NCI-H1694 (cell line): ENCODE data around the gene EIF2S3B.

Source experiments
- DNase-seq: peaks from one replicate; lab custom pipeline; 2025; lab: John Stamatoyannopoulos, UW

The EIF2S3B gene

DNA sequence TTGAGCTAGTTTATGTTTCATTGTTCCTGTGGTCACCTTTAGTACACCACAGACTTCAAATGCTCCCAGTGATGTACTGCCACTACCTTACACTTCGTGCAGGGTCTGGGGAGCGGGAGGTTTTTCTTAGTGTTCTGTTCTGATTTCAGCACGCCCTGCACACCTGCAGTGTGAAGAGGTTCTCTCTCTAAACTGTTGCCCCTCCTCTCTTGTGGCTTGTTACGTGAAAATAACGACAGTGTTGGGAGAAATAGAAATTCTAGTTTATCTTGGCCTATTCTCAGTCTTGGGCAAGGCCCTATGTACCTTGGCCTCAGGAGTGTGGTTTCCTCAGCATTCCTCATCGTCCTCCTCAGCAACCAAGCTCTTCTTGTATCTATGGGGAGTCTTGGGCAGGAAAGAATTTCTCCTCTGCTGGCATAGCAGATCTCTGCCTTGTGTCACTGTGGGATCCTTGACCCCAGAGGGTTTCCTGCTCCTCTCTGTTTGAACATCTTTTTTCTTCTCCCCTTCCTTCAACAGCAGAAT lies 48.6 kb downstream of the EIF2S3B start:
- DNase-seq: no peak

DNA sequence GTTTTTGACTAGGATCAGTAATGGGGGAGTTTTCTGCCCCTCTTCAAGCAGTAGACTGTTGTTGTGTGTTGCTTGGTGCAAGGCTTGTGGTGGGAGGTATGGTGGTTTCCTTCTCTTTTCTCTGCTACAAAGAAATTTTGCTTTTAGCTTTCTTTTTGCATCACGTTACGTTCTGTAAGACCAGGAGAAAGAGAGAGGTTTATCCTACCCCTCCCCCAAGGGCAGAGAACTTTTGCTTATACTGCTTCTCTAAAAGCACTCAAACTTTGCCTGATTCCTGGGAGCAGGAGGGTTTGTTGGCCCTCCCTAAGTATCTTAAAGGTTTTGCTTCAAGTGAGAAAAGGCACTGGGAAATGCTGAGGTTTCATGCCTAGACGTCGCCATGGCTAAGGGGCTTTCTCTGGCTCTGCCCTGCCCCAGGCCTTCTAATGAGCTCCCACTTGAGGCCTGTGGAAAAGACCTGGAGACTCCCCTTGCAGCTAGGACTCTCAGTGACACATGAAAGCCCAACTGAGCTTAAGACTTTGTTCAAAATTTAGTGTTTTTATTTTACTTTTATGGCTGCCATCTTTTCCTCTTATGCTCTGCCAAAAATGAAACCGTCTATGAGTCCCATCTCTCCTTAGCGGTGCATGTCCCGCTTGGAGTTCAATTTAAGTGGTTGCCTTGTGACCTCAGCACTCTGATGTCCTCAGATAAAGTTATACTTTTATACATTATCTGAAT lies 49.2 kb downstream of the EIF2S3B start:
- DNase-seq: no peak

DNA sequence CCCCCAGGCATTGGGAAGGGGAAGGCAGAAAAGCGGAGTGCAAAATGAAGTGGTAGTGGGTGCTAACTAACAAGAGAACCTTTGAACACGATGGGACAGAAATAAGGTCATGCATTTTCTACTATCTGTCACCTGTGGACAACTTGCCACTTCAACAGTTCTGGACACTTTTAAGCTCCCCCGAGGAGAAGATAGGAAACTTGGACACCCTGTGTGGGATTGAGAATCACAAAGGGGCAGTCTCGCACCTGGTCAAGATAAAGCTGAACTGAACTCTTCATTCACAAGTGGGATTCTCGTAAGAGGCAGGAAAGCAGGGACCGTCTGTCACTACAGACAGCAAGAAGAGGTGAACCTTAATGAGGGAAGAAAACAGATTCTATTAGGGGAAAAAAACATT lies 51.6 kb downstream of the EIF2S3B start:
- DNase-seq: no peak

- DNase-seq: no peak
Measured at GRCh38 chr12:10557766-10558165, 52.1 kb downstream of the EIF2S3B start.
